ENCODE measurements around the gene TSPAN15.

The TSPAN15 gene

GRCh38 chr10:69470463-69471384 is 19.5 kb downstream of the TSPAN15 start:
- no peak overlapping the region for H3K27ac ChIP-seq (ENCODE audit: poor library complexity, severe bottlenecking)
- no peak overlapping the region for H3K4me3 ChIP-seq (ENCODE audit: severe bottlenecking)
- H3K4me1 ChIP-seq (ENCODE audit: insufficient read depth, poor library complexity, severe bottlenecking) = peaks cover 12% of the 10 kb centered on the region
- no peaks in the 10 kb centered on the region for H3K9me3 ChIP-seq (ENCODE audit: severe bottlenecking)
- H3K36me3 ChIP-seq (ENCODE audit: low read depth) = no peaks in the 10 kb centered on the region
- TF ChIP-seq, protein P1, sequence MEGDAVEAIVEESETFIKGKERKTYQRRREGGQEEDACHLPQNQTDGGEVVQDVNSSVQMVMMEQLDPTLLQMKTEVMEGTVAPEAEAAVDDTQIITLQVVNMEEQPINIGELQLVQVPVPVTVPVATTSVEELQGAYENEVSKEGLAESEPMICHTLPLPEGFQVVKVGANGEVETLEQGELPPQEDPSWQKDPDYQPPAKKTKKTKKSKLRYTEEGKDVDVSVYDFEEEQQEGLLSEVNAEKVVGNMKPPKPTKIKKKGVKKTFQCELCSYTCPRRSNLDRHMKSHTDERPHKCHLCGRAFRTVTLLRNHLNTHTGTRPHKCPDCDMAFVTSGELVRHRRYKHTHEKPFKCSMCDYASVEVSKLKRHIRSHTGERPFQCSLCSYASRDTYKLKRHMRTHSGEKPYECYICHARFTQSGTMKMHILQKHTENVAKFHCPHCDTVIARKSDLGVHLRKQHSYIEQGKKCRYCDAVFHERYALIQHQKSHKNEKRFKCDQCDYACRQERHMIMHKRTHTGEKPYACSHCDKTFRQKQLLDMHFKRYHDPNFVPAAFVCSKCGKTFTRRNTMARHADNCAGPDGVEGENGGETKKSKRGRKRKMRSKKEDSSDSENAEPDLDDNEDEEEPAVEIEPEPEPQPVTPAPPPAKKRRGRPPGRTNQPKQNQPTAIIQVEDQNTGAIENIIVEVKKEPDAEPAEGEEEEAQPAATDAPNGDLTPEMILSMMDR (IDR thresholded peaks at IDR 0.05; ENCODE audit: poor library complexity, severe bottlenecking) = no peak
- DNase-seq (ENCODE audit: low spot score) (no peak), ATAC-seq (ENCODE audit: low read depth) (no peak)
- no peaks in the 10 kb centered on the region for H3K27me3 ChIP-seq (ENCODE audit: insufficient read depth, poor library complexity, severe bottlenecking)

DNA sequence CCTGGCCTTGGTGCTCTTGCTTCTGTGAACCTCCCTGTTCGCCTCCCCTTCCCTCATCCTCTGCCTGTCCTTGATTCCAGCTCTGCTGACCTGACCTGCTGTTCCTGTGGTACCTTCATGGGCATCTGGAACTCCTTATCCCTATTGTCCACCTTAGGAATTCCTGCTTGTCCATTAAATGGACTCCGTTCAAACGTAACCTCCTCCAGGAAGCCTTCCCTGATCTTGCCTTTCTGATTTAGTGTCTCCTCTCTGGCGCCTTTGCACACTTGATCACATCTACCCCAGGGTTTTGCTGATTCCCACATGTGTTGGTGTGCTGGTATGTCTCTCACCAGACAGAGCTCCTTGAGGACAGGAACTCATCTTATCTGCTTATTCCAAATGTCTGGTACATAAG is 20.9 kb downstream of the TSPAN15 start:
- H3K4me3 ChIP-seq (ENCODE audit: severe bottlenecking) = no peak overlapping the region
- no peak for ATAC-seq (ENCODE audit: low read depth)
- no peaks in the 10 kb centered on the region for H3K9me3 ChIP-seq (ENCODE audit: severe bottlenecking)
- H3K27ac ChIP-seq (ENCODE audit: poor library complexity, severe bottlenecking) = no peak overlapping the region
- TF ChIP-seq, protein P1 (IDR thresholded peaks at IDR 0.05; ENCODE audit: poor library complexity, severe bottlenecking) = no peak
- H3K36me3 ChIP-seq (ENCODE audit: low read depth) = no peaks in the 10 kb centered on the region
- H3K27me3 ChIP-seq (ENCODE audit: insufficient read depth, poor library complexity, severe bottlenecking) = no peaks in the 10 kb centered on the region
- peaks cover 12% of the 10 kb centered on the region for H3K4me1 ChIP-seq (ENCODE audit: insufficient read depth, poor library complexity, severe bottlenecking)
- no peak for DNase-seq (ENCODE audit: low spot score)

DNA sequence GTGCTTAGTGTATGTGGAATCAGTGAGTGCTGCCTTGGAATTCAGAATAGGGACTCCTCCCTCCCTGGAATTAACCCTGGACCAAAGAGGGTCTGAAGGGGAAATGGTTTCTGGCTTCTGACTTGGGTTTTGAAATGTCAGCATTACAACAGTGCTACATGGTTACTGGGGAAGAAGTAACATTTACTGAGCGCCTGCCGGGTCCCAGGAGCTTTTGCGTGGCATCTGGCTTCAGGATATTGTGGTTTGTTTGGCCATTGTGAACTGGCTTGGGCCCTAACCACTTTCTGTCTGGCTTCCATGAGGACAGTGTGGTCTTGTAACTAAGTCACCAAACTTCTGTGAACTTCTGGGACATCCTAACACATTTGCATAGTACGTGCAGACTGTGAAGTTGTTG is 21.3 kb downstream of the TSPAN15 start:
- H3K4me3 ChIP-seq (ENCODE audit: severe bottlenecking) = no peak overlapping the region
- no peaks in the 10 kb centered on the region for H3K27me3 ChIP-seq (ENCODE audit: insufficient read depth, poor library complexity, severe bottlenecking)
- H3K4me1 ChIP-seq (ENCODE audit: insufficient read depth, poor library complexity, severe bottlenecking) = peaks cover 12% of the 10 kb centered on the region
- H3K9me3 ChIP-seq (ENCODE audit: severe bottlenecking) = no peaks in the 10 kb centered on the region
- no peak for ATAC-seq (ENCODE audit: low read depth)
- H3K27ac ChIP-seq (ENCODE audit: poor library complexity, severe bottlenecking) = no peak overlapping the region
- DNase-seq (ENCODE audit: low spot score) = no peak
- TF ChIP-seq, protein P1 (IDR thresholded peaks at IDR 0.05; ENCODE audit: poor library complexity, severe bottlenecking) = no peak
- no peaks in the 10 kb centered on the region for H3K36me3 ChIP-seq (ENCODE audit: low read depth)

GRCh38 chr10:69473304-69473990 is 22.2 kb downstream of the TSPAN15 start:
- H3K4me3 ChIP-seq (ENCODE audit: severe bottlenecking) = no peak overlapping the region
- H3K4me1 ChIP-seq (ENCODE audit: insufficient read depth, poor library complexity, severe bottlenecking) = peaks cover 11% of the 10 kb centered on the region
- no peak for ATAC-seq (ENCODE audit: low read depth)
- no peaks in the 10 kb centered on the region for H3K36me3 ChIP-seq (ENCODE audit: low read depth)
- no peaks in the 10 kb centered on the region for H3K9me3 ChIP-seq (ENCODE audit: severe bottlenecking)
- TF ChIP-seq, protein P1 (IDR thresholded peaks at IDR 0.05; ENCODE audit: poor library complexity, severe bottlenecking) = no peak
- no peaks in the 10 kb centered on the region for H3K27me3 ChIP-seq (ENCODE audit: insufficient read depth, poor library complexity, severe bottlenecking)
- DNase-seq (ENCODE audit: low spot score) = no peak
- H3K27ac ChIP-seq (ENCODE audit: poor library complexity, severe bottlenecking) = no peak overlapping the region
